HG02678 (cell line): ENCODE data around the gene STRBP.

ENCODE experiments used
- ATAC-seq: cut with Tn5 transposase; IDR thresholded peaks from one replicate; pipeline ENCODE4 v1.9.1; 2021; ENCODE audit warnings: mild to moderate bottlenecking, moderate library complexity; ENCODE audit not compliant: unreplicated experiment

The STRBP gene

GRCh38 chr9:123104807-123105206 is 163.6 kb downstream of the STRBP start:
- no peak for ATAC-seq

GRCh38 chr9:123102375-123103113 is 165.8 kb downstream of the STRBP start:
- ATAC-seq: no peak

- ATAC-seq: no peak
These were observed 168.8 kb downstream of the STRBP start for GRCh38 chr9:123099548-123099947.

- no peak for ATAC-seq
These were observed 169.3 kb downstream of the STRBP start for GRCh38 chr9:123099042-123099441.

- no peak for ATAC-seq
These were observed 170.3 kb downstream of the STRBP start for GRCh38 chr9:123098096-123098459.

- no peak for ATAC-seq
These were observed 170.8 kb downstream of the STRBP start for GRCh38 chr9:123097430-123098095.

GRCh38 chr9:123096987-123097386 is 171.4 kb downstream of the STRBP start:
- no peak for ATAC-seq

GRCh38 chr9:123093141-123093540 is 175.2 kb downstream of the STRBP start:
- no peak for ATAC-seq

- no peak for ATAC-seq
These were observed 176.9 kb downstream of the STRBP start for GRCh38 chr9:123091459-123091858.

- ATAC-seq: no peak
These were observed 177.4 kb downstream of the STRBP start for GRCh38 chr9:123090956-123091355.

GRCh38 chr9:123090198-123090896 is 178.0 kb downstream of the STRBP start:
- no peak for ATAC-seq

GRCh38 chr9:123089790-123090189 is 178.6 kb downstream of the STRBP start:
- no peak for ATAC-seq

GRCh38 chr9:123089040-123089439 is 179.3 kb downstream of the STRBP start:
- no peak for ATAC-seq

- no peak for ATAC-seq
These were observed 181.0 kb downstream of the STRBP start for GRCh38 chr9:123087359-123087888.

GRCh38 chr9:123085916-123086315 is 182.5 kb downstream of the STRBP start:
- ATAC-seq: no peak

GRCh38 chr9:123084256-123084655 is 184.1 kb downstream of the STRBP start:
- no peak for ATAC-seq

- ATAC-seq: no peak
These were observed 184.7 kb downstream of the STRBP start for GRCh38 chr9:123083680-123084079.

GRCh38 chr9:123081824-123082223 is 186.6 kb downstream of the STRBP start:
- ATAC-seq: no peak

GRCh38 chr9:123080444-123080843 is 187.9 kb downstream of the STRBP start:
- no peak for ATAC-seq

GRCh38 chr9:123074628-123075027 is 193.8 kb downstream of the STRBP start:
- ATAC-seq: no peak

- ATAC-seq: no peak
These were observed 194.4 kb downstream of the STRBP start for GRCh38 chr9:123073991-123074422.

GRCh38 chr9:123073441-123073840 is 194.9 kb downstream of the STRBP start:
- ATAC-seq: no peak
